Natural killer cell (primary cell): ENCODE measurements around the gene ATP6V0B. TPM values are rescaled to one million over a fixed set of nuclear protein-coding genes. Genes with fewer than 3 reads are reported as not detected.

Experiments
- ATAC-seq, 3 donors: fragments of 150-1000 bp in 2 of 3; fragments of 200-7000 bp in 1 of 3; cut with Tn5 transposase; 1 replicate in 1 of 3; 2 replicates in 2 of 3; pipeline ENCODE4 v1.10.0; 2021; ENCODE audit warnings: mild to moderate bottlenecking in 2 of 3, moderate library complexity in 2 of 3
- DNase-seq, 2 donors: peaks; one replicate each; pipeline versions ENCODE4 v3.0.0 to v3.0.0-alpha.2; 2013 to 2021; ENCODE audit warnings: mixed read lengths in 1 of 2
- H3K27ac ChIP-seq: one replicate; pipeline ENCODE4 v1.5.1; 2013; ENCODE audit warnings: mild to moderate bottlenecking, low read length
- H3K27me3 ChIP-seq: one replicate; pipeline ENCODE4 v1.6.1; 2013; ENCODE audit warnings: low read length; ENCODE audit not compliant: control insufficient read depth, insufficient read depth
- H3K36me3 ChIP-seq: one replicate; pipeline ENCODE4 v1.6.1; 2013; ENCODE audit warnings: low read length; ENCODE audit not compliant: control insufficient read depth, insufficient read depth
- H3K4me1 ChIP-seq: one replicate; pipeline ENCODE4 v1.6.1; 2013; ENCODE audit warnings: low read length; ENCODE audit not compliant: control insufficient read depth, insufficient read depth
- H3K4me3 ChIP-seq: one replicate; pipeline ENCODE4 v1.5.1; 2013; ENCODE audit warnings: low read length
- H3K9me3 ChIP-seq: one replicate; pipeline ENCODE4 v1.6.1; 2013; ENCODE audit warnings: low read length; ENCODE audit not compliant: control insufficient read depth, insufficient read depth
- H3K27ac Mint-ChIP-seq, 2 donors: one replicate each; pipeline ENCODE4 v1.8.0; 2022; ENCODE audit warnings: mild to moderate bottlenecking in 2 of 2, mixed read lengths in 2 of 2, moderate library complexity in 1 of 2
- H3K27me3 Mint-ChIP-seq, 2 donors: one replicate each; pipeline ENCODE4 v1.8.0; 2022; ENCODE audit warnings: low read depth in 2 of 2, mixed read lengths in 2 of 2
- H3K36me3 Mint-ChIP-seq: one replicate; pipeline ENCODE4 v1.8.0; 2022; ENCODE audit warnings: mixed read lengths
- H3K4me1 Mint-ChIP-seq, 2 donors: one replicate each; pipeline ENCODE4 v1.8.0; 2022; ENCODE audit warnings: mixed read lengths in 2 of 2
- H3K4me3 Mint-ChIP-seq: one replicate; pipeline ENCODE4 v1.8.0; 2022; ENCODE audit warnings: mild to moderate bottlenecking, moderate library complexity, mixed read lengths
- H3K9me3 Mint-ChIP-seq, 2 donors: one replicate each; pipeline ENCODE4 v1.8.0; 2022; ENCODE audit warnings: mixed read lengths in 2 of 2
- WGBS: methylation state at CpG from one replicate; pipeline ENCODE4 v1.1.7; 2013; ENCODE audit warnings: missing lambda C conversion rate; ENCODE audit not compliant: insufficient coverage; 5-methylcytosine and 5-hydroxymethylcytosine counted together
- intact Hi-C: fragments of 100-400 bp; cut with micrococcal nuclease; formaldehyde crosslinking; loops from one replicate; pipeline ENCODE4 v1.14.2; 2022
- total RNA-seq, 4 donors: library from RNA; stranded (reverse); fragments of 120-200 nt in 1 of 4; gene quantifications; one replicate each; pipeline versions ENCODE4 v1.2.3 to v1.2.4, GENCODE V29; 2013 to 2022
- TF ChIP-seq, protein P1 (sequence below): fragments of 200-600 bp; IDR thresholded peaks from one replicate; pipeline ENCODE4 v1.8.0; 2022; ENCODE audit warnings: antibody characterized with exemption

ATP6V0B gene
- total RNA-seq, 3 donors from 2014 or later (not counting 1 experiment from before 2014, with no cell fraction given), result 76.3 to 115 (median 113) TPM

- H3K4me3 Mint-ChIP-seq, result no peak overlapping the region
- no peak overlapping the region for H3K27ac ChIP-seq
- no peak overlapping the region for H3K4me3 ChIP-seq
- peaks cover 4 to 10% of the 10 kb centered on the region in 2 donors for H3K4me1 Mint-ChIP-seq
- H3K9me3 ChIP-seq, result no peaks in the 10 kb centered on the region
- peaks cover 7% of the 10 kb centered on the region for H3K4me1 ChIP-seq
- TF ChIP-seq, protein P1, sequence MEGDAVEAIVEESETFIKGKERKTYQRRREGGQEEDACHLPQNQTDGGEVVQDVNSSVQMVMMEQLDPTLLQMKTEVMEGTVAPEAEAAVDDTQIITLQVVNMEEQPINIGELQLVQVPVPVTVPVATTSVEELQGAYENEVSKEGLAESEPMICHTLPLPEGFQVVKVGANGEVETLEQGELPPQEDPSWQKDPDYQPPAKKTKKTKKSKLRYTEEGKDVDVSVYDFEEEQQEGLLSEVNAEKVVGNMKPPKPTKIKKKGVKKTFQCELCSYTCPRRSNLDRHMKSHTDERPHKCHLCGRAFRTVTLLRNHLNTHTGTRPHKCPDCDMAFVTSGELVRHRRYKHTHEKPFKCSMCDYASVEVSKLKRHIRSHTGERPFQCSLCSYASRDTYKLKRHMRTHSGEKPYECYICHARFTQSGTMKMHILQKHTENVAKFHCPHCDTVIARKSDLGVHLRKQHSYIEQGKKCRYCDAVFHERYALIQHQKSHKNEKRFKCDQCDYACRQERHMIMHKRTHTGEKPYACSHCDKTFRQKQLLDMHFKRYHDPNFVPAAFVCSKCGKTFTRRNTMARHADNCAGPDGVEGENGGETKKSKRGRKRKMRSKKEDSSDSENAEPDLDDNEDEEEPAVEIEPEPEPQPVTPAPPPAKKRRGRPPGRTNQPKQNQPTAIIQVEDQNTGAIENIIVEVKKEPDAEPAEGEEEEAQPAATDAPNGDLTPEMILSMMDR, result no peak
- H3K9me3 Mint-ChIP-seq, result no peaks in the 10 kb centered on the region
- H3K36me3 Mint-ChIP-seq, result no peaks in the 10 kb centered on the region
- 96% methylated on average over 6 of the region's 6 CpGs for WGBS
- intact Hi-C loops, result no loop called here
- ATAC-seq (no peak), DNase-seq (no peak)
- no peak overlapping the region for H3K27ac Mint-ChIP-seq
- no peaks in the 10 kb centered on the region for H3K36me3 ChIP-seq
- H3K27me3 Mint-ChIP-seq, result no peaks in the 10 kb centered on the region
- no peaks in the 10 kb centered on the region for H3K27me3 ChIP-seq
Measured at GRCh38 chr1:43996733-43997115, 22.0 kb downstream of the ATP6V0B start.

DNA sequence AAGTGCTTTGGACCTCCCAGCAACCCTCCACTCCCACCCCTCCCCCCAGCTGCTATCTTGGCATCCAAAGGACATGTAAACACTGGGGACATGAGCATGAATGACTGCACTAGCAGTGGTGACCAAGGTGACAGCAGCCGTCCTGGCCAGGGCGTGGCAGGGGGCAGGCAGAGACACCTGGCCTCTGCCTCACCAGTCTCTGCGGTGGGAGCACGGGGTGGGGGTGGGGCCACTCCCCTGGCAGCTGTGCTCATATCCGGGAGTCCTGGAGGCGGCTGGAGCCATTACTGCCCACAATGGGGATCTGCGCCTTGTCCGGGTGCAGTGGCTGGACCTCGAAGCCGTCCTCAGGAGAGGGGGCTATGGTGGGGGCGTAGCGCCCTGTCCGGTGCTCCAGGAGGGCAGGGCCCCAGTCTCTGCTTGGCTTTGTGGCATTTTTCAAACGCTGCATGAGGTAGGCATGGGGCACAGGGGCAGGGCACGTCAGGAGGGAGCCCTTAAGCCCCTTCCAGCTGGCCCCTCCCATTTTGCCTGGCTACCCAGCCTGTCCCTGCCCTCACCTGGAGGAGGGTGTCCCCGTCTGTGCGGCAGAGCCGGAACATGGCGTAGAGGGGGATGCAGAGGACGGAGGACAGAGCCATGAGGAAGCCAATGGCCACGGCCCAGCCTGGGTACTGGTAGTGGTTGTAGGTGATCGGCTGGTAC is 22.7 kb downstream of the ATP6V0B start:
- peaks cover under 1% of the 10 kb centered on the region for H3K4me1 ChIP-seq
- H3K27ac ChIP-seq, result no peak overlapping the region
- Mint-ChIP-seq H3K4me1 (peaks cover under 1 to 3% of the 10 kb centered on the region in 2 donors), H3K9me3 (no peaks in the 10 kb centered on the region), H3K36me3 (no peaks in the 10 kb centered on the region), H3K4me3 (no peak overlapping the region), H3K27ac (no peak overlapping the region), H3K27me3 (no peaks in the 10 kb centered on the region)
- H3K27me3 ChIP-seq, result no peaks in the 10 kb centered on the region
- H3K36me3 ChIP-seq, result no peaks in the 10 kb centered on the region
- ATAC-seq, result no peak
- no peak for DNase-seq
- intact Hi-C loops, result no loop called here
- no peaks in the 10 kb centered on the region for H3K9me3 ChIP-seq
- H3K4me3 ChIP-seq, result no peak overlapping the region
- TF ChIP-seq, protein P1, result no peak
- 91% methylated on average over 22 of the region's 22 CpGs for WGBS

DNA sequence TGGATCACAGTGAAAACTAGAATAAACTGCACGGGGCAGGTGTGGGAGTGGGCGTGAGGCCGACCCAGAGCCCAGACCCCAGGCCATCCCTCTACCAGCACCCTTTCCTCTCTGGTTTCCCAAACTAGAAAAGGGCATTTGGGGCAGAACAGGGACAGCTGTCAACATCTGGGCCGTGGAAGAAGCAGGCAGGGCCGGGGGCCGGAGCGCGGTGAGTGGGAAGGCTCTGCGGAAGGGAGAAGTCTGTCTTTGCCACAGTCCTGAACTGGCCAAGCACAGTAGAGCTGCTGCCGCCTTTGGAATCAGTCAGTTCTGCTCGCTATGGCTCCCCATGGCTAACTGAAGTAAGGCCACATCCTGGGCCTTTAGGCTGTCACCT is 23.2 kb downstream of the ATP6V0B start:
- Histone ChIP-seq H3K9me3 (no peaks in the 10 kb centered on the region), H3K27me3 (no peaks in the 10 kb centered on the region), H3K4me1 (no peaks in the 10 kb centered on the region), H3K36me3 (no peaks in the 10 kb centered on the region), H3K27ac (no peak overlapping the region), H3K4me3 (no peak overlapping the region)
- H3K27ac Mint-ChIP-seq, result no peak overlapping the region
- TF ChIP-seq, protein P1, result no peak
- H3K4me1 Mint-ChIP-seq, result no peaks in the 10 kb centered on the region
- H3K4me3 Mint-ChIP-seq, result no peak overlapping the region
- DNase-seq (no peak), ATAC-seq (no peak)
- no peaks in the 10 kb centered on the region for H3K9me3 Mint-ChIP-seq
- WGBS, result 93% methylated on average over 11 of the region's 11 CpGs
- no peaks in the 10 kb centered on the region for H3K27me3 Mint-ChIP-seq
- H3K36me3 Mint-ChIP-seq, result no peaks in the 10 kb centered on the region
- intact Hi-C loops, result no loop called here

GRCh38 chr1:43999455-43999854 is 24.7 kb downstream of the ATP6V0B start:
- H3K9me3 Mint-ChIP-seq, result no peaks in the 10 kb centered on the region
- intact Hi-C loops, result no loop called here
- WGBS, result 86% methylated on average over 8 of the region's 8 CpGs
- no peaks in the 10 kb centered on the region for H3K27me3 Mint-ChIP-seq
- DNase-seq (no peak), ATAC-seq (no peak)
- H3K27ac ChIP-seq, result no peak overlapping the region
- no peak overlapping the region for H3K27ac Mint-ChIP-seq
- H3K4me1 Mint-ChIP-seq, result no peaks in the 10 kb centered on the region
- no peaks in the 10 kb centered on the region for H3K4me1 ChIP-seq
- TF ChIP-seq, protein P1, result no peak
- H3K36me3 Mint-ChIP-seq, result no peaks in the 10 kb centered on the region
- no peaks in the 10 kb centered on the region for H3K9me3 ChIP-seq
- no peaks in the 10 kb centered on the region for H3K27me3 ChIP-seq
- H3K4me3 ChIP-seq, result no peak overlapping the region
- no peak overlapping the region for H3K4me3 Mint-ChIP-seq
- no peaks in the 10 kb centered on the region for H3K36me3 ChIP-seq
